ENCODE data around the gene FAM43A. TPM values are rescaled to one million over a fixed set of nuclear protein-coding genes. Genes with fewer than 3 reads are reported as not detected.

The FAM43A gene
- total RNA-seq, 1 donor from 2014 or later = 0.12 TPM

DNA sequence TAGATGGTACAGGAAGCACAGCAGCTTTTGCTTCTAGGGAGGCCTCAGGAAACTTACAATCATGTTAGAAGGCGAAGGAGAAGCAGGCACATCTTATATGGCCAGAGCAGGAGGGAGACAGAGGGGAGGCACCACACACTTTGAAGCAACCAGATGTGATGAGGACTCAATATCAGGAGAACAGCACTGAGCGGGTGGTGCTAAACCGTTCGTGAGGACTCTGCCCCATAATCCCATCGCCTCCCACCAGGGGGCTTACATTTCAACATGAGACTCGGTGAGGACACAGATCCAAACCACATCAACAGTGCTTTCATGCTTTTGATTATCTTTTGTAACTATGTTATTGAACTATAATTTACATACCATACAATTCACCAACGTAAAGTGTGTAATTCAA is 44.9 kb upstream of the FAM43A start:
- TF ChIP-seq, protein P1, sequence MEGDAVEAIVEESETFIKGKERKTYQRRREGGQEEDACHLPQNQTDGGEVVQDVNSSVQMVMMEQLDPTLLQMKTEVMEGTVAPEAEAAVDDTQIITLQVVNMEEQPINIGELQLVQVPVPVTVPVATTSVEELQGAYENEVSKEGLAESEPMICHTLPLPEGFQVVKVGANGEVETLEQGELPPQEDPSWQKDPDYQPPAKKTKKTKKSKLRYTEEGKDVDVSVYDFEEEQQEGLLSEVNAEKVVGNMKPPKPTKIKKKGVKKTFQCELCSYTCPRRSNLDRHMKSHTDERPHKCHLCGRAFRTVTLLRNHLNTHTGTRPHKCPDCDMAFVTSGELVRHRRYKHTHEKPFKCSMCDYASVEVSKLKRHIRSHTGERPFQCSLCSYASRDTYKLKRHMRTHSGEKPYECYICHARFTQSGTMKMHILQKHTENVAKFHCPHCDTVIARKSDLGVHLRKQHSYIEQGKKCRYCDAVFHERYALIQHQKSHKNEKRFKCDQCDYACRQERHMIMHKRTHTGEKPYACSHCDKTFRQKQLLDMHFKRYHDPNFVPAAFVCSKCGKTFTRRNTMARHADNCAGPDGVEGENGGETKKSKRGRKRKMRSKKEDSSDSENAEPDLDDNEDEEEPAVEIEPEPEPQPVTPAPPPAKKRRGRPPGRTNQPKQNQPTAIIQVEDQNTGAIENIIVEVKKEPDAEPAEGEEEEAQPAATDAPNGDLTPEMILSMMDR (IDR thresholded peaks at IDR 0.05; ENCODE audit: unreplicated experiment) = peak; percentile 55
- no peak for DNase-seq (ENCODE audit: low spot score, unreplicated experiment)
- peaks cover 22% of the 10 kb centered on the region for H3K36me3 Mint-ChIP-seq (ENCODE audit: insufficient read depth)

GRCh38 chr3:194642769-194643168 is 42.9 kb upstream of the FAM43A start:
- Mint-ChIP-seq H3K4me3 (ENCODE audit: low read depth) (no peak overlapping the region), H3K4me1 (ENCODE audit: low read depth) (no peaks in the 10 kb centered on the region), H3K9me3 (ENCODE audit: low read depth) (no peaks in the 10 kb centered on the region), H3K27ac (no peak overlapping the region), H3K36me3 (ENCODE audit: insufficient read depth) (peaks cover 25% of the 10 kb centered on the region), H3K27me3 (no peaks in the 10 kb centered on the region)
- DNase-seq (ENCODE audit: low spot score, unreplicated experiment) = no peak
- TF ChIP-seq, protein P1 (IDR thresholded peaks at IDR 0.05; ENCODE audit: unreplicated experiment) = no peak

More for the DNA sequence above, 44.9 kb upstream of the FAM43A start:
- H3K27ac Mint-ChIP-seq = no peak overlapping the region
- no peak overlapping the region for H3K4me3 Mint-ChIP-seq (ENCODE audit: low read depth)
- no peaks in the 10 kb centered on the region for H3K27me3 Mint-ChIP-seq
- no peaks in the 10 kb centered on the region for H3K4me1 Mint-ChIP-seq (ENCODE audit: low read depth)
- H3K9me3 Mint-ChIP-seq (ENCODE audit: low read depth) = no peaks in the 10 kb centered on the region

DNA sequence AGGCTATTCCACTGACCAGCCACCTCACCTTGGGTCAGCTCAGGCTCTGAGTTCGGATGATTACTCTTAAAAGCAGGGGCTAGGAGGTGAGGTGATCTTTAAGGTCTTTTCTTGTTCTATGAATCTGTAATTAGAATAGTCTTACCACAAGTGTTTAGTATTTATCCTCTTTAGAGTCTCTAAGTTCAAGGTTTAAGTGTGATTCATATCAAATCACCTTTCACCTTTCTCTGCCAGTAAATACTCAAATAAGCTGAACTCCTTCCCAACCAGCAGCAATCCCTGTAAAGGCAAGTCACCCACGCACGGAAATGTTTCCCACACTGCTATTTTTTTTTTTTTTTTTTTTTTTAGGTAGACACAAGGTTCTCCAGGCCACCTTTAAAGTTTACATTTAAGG is 37.9 kb upstream of the FAM43A start:
- peaks cover 23% of the 10 kb centered on the region for H3K36me3 Mint-ChIP-seq (ENCODE audit: insufficient read depth)
- H3K27me3 Mint-ChIP-seq = no peaks in the 10 kb centered on the region
- no peak overlapping the region for H3K4me3 Mint-ChIP-seq (ENCODE audit: low read depth)
- no peaks in the 10 kb centered on the region for H3K9me3 Mint-ChIP-seq (ENCODE audit: low read depth)
- TF ChIP-seq, protein P1 (IDR thresholded peaks at IDR 0.05; ENCODE audit: unreplicated experiment) = no peak
- no peak overlapping the region for H3K27ac Mint-ChIP-seq
- H3K4me1 Mint-ChIP-seq (ENCODE audit: low read depth) = no peaks in the 10 kb centered on the region
- no peak for DNase-seq (ENCODE audit: low spot score, unreplicated experiment)

GRCh38 chr3:194654443-194654842 is 31.2 kb upstream of the FAM43A start:
- Mint-ChIP-seq H3K27ac (no peak overlapping the region), H3K4me1 (ENCODE audit: low read depth) (no peaks in the 10 kb centered on the region), H3K36me3 (ENCODE audit: insufficient read depth) (peaks cover 35% of the 10 kb centered on the region), H3K4me3 (ENCODE audit: low read depth) (no peak overlapping the region), H3K27me3 (no peaks in the 10 kb centered on the region), H3K9me3 (ENCODE audit: low read depth) (no peaks in the 10 kb centered on the region)
- TF ChIP-seq, protein P1 (IDR thresholded peaks at IDR 0.05; ENCODE audit: unreplicated experiment) = no peak
- no peak for DNase-seq (ENCODE audit: low spot score, unreplicated experiment)

GRCh38 chr3:194657439-194657838 is 28.2 kb upstream of the FAM43A start:
- Mint-ChIP-seq H3K27ac (no peak overlapping the region), H3K4me1 (ENCODE audit: low read depth) (no peaks in the 10 kb centered on the region), H3K4me3 (ENCODE audit: low read depth) (no peak overlapping the region), H3K9me3 (ENCODE audit: low read depth) (no peaks in the 10 kb centered on the region), H3K27me3 (no peaks in the 10 kb centered on the region), H3K36me3 (ENCODE audit: insufficient read depth) (peaks cover 31% of the 10 kb centered on the region)
- no peak for DNase-seq (ENCODE audit: low spot score, unreplicated experiment)
- TF ChIP-seq, protein P1 (IDR thresholded peaks at IDR 0.05; ENCODE audit: unreplicated experiment) = no peak

All from progenitor cell of endocrine pancreas (in vitro differentiated cells).